HepG2 (cell line): ENCODE results near the gene KLHL13. TPM values are rescaled to one million over a fixed set of nuclear protein-coding genes. Genes with fewer than 3 reads are reported as not detected.

Experiments used
- ATAC-seq: fragments of 200-7000 bp; cut with Tn5 transposase; 3 replicates; pipeline ENCODE4 v1.9.1; 2020; ENCODE audit warnings: mild to moderate bottlenecking, moderate library complexity
- BruUV-seq: library from RNA; stranded (reverse); fragments of 400-500 nt; replicated peaks from 2 replicates; lab custom pipeline; 2021; lab: Mats Ljungman, UMichigan
- CTCF ChIA-PET: fragments of 300-600 bp; formaldehyde crosslinking; extraction: SDS; loops from one replicate; lab custom pipeline; 2021; ENCODE audit warnings: low total read pairs, inconsistent platforms, low intra/inter-chr PET ratio; lab: Yijun Ruan, JAX
- POLR2A ChIA-PET: fragments of 350-600 bp; sonication (Branson Sonifier 250); formaldehyde crosslinking; loops from one replicate; lab custom pipeline; 2020; ENCODE audit warnings: antibody characterized with exemption, inconsistent platforms; lab: Yijun Ruan, JAX
- DNase-seq: peaks from one replicate; pipeline ENCODE4 v3.0.0-alpha.2; 2015; ENCODE audit warnings: low spot score
- FAIRE-seq: peaks from 3 replicates; lab custom pipeline; 2011; peaks lifted over from hg19 to GRCh38; lab: Jason Lieb, UNC
- H2AFZ ChIP-seq: one replicate; pipeline ENCODE4 v1.6.1; 2011; ENCODE audit warnings: low read length, inconsistent platforms
- H3K27ac ChIP-seq: fragments of 300-600 bp; 3 replicates; pipeline ENCODE4 v1.8.0; 2011; ENCODE audit warnings: mixed run types, mild to moderate bottlenecking, mixed read lengths, low read length, inconsistent platforms; ENCODE audit not compliant: insufficient read depth; ENCODE audit errors: extremely low read length
- H3K27me3 ChIP-seq, 2 experiments: fragments of 200-600 bp in 1 of 2; 2 replicates in 1 of 2; 3 replicates in 1 of 2; pipeline versions ENCODE4 v1.6.0 to v1.8.0; 2011; ENCODE audit warnings: low read length in 2 of 2, mild to moderate bottlenecking in 2 of 2, moderate library complexity in 2 of 2, inconsistent platforms in 1 of 2; ENCODE audit not compliant: insufficient read depth in 2 of 2, control insufficient read depth in 1 of 2
- H3K36me3 ChIP-seq, 2 experiments: fragments of 200-600 bp in 1 of 2; replicated peaks in 1 of 2; 2 replicates in 1 of 2; 3 replicates in 1 of 2; pipeline versions ENCODE4 v1.5.1 to v1.8.0; 2011; ENCODE audit warnings: low read length in 2 of 2, inconsistent platforms in 1 of 2; ENCODE audit not compliant: insufficient read depth in 2 of 2, control insufficient read depth in 1 of 2
- H3K4me1 ChIP-seq: 2 replicates; pipeline ENCODE4 v1.5.1; 2012; ENCODE audit warnings: low read length, inconsistent platforms; ENCODE audit not compliant: insufficient read depth
- H3K4me2 ChIP-seq: 2 replicates; pipeline ENCODE4 v1.6.0; 2011; ENCODE audit warnings: low read depth, low read length, inconsistent platforms
- H3K4me3 ChIP-seq, 3 experiments: fragments of 200-600 bp in 1 of 3; sonication (generic), shearing (Covaris generic) in 1 of 3; replicated peaks in 1 of 3; 2 replicates each; pipeline ENCODE4 v1.5.1; 2011 to 2016; ENCODE audit warnings: low read length in 3 of 3, inconsistent platforms in 2 of 3, low read depth in 2 of 3, mild to moderate bottlenecking in 2 of 3, control low read depth in 1 of 3, mixed read lengths in 1 of 3; ENCODE audit not compliant: insufficient read depth in 1 of 3
- H3K79me2 ChIP-seq: one replicate; pipeline ENCODE4 v1.6.1; 2011; ENCODE audit warnings: low read length, inconsistent platforms; ENCODE audit not compliant: insufficient read depth
- H3K9ac ChIP-seq: 2 replicates; pipeline ENCODE4 v1.6.0; 2011; ENCODE audit warnings: mild to moderate bottlenecking, low read depth, low read length, inconsistent platforms; ENCODE audit not compliant: insufficient read depth
- H3K9me3 ChIP-seq: 2 replicates; pipeline ENCODE4 v1.5.1; 2012; ENCODE audit warnings: mild to moderate bottlenecking, low read length
- H4K20me1 ChIP-seq: 2 replicates; pipeline ENCODE4 v1.6.0; 2011; ENCODE audit warnings: inconsistent platforms, mild to moderate bottlenecking, low read length, moderate library complexity; ENCODE audit not compliant: insufficient read depth
- ARID2 ChIP-seq: sonication (generic); formaldehyde crosslinking; IDR thresholded peaks from 2 replicates; pipeline ENCODE4 v1.8.1; 2022; ENCODE audit warnings: mild to moderate bottlenecking, missing genetic modification reagents, borderline replicate concordance
- HNRNPUL1 ChIP-seq: fragments of 200-400 bp; formaldehyde crosslinking; IDR thresholded peaks from 2 replicates; pipeline ENCODE4 v1.6.1; 2017; ENCODE audit warnings: low read depth, mild to moderate bottlenecking, low read length, moderate library complexity
- KDM1A ChIP-seq: IDR thresholded peaks from 2 replicates; pipeline ENCODE4 v1.6.1; 2016; ENCODE audit warnings: missing compliant biosample characterization
- MBD4 ChIP-seq: IDR thresholded peaks from 2 replicates; pipeline ENCODE4 v1.6.1; 2012; ENCODE audit warnings: low read length, inconsistent platforms, borderline replicate concordance
- MTF2 ChIP-seq: sonication (generic); formaldehyde crosslinking; IDR thresholded peaks from 2 replicates; pipeline ENCODE4 v1.5.0; 2020; ENCODE audit warnings: missing genetic modification reagents, borderline replicate concordance
- SAFB2 ChIP-seq: sonication (generic); formaldehyde crosslinking; IDR thresholded peaks from 2 replicates; pipeline ENCODE4 v1.5.1; 2020; ENCODE audit warnings: missing genetic modification reagents, low read depth, mild to moderate bottlenecking, borderline replicate concordance
- ZNF7 ChIP-seq: IDR thresholded peaks from 2 replicates; pipeline ENCODE4 v1.6.1; 2016; ENCODE audit warnings: missing biosample characterization, missing genetic modification reagents
- ZNF878 ChIP-seq: sonication (generic); formaldehyde crosslinking; IDR thresholded peaks from 2 replicates; pipeline ENCODE4 v1.8.1; 2023; ENCODE audit warnings: mild to moderate bottlenecking, missing genetic modification reagents, moderate library complexity
- WGBS: methylation state at CpG from one replicate; pipeline ENCODE4 v1.1.6; 2017; ENCODE audit warnings: low lambda C conversion rate; 5-methylcytosine and 5-hydroxymethylcytosine counted together
- in situ Hi-C: cut with HindIII; loops from 2 replicates; pipeline ENCODE4 v1.10.0; 2017; ENCODE audit warnings: low pct_unique_long_range_greater_than_20kb; ENCODE audit not compliant: extremely low pct_ligation_motif_present
- intact Hi-C: fragments of 100-400 bp; cut with micrococcal nuclease; formaldehyde crosslinking; loops from one replicate; pipeline ENCODE4 v1.10.0; 2022; ENCODE audit not compliant: unreplicated experiment
- polyA plus RNA-seq, 8 experiments: library from polyadenylated mRNA; depleted of rRNA in 3 of 8; stranded (reverse) in 7 of 8; unstranded in 1 of 8; fragments of >200 nt; fragmentation: Illumina TruSeq in 4 of 8; extraction: Trizol in 4 of 8; gene quantifications; 2 replicates each; pipeline versions ENCODE4 v1.2.1 to v1.2.3, GENCODE V29; 2011 to 2016; ENCODE audit warnings: low read depth in 4 of 8, missing spikeins in 1 of 8, mixed read lengths in 1 of 8; ENCODE audit not compliant: insufficient read depth in 1 of 8
- total RNA-seq, 5 experiments: library from RNA; depleted of rRNA; stranded (reverse); fragments of >200 nt; fragmentation: Illumina TruSeq; extraction: Trizol; gene quantifications; 2 replicates each; pipeline ENCODE4 v1.2.3, GENCODE V29; 2016; ENCODE audit warnings: low read depth in 1 of 5
- TF ChIP-seq, protein P1 (sequence below): IDR thresholded peaks from 2 replicates; pipeline ENCODE4 v1.6.1; 2012; ENCODE audit warnings: low read length, improper control_type of control experiment
- TF ChIP-seq, protein P2 (sequence below): sonication (generic); formaldehyde crosslinking; IDR thresholded peaks from 2 replicates; pipeline ENCODE4 v1.5.1; 2020; ENCODE audit warnings: missing genetic modification reagents, mild to moderate bottlenecking, borderline replicate concordance

KLHL13 gene
- total and polyA plus RNA-seq, 2 of the 13 experiments (the other 11 are each of a cell fraction or from before 2014, with no cell fraction given) = 0.28 to 1.6 TPM

- H3K4me2 ChIP-seq = no peak overlapping the region
These were observed 49.6 kb downstream of the KLHL13 start for GRCh38 chrX:118066867-118067515.

GRCh38 chrX:118062817-118063615, 53.6 kb downstream of the KLHL13 start:
- DNase-seq (no peak), FAIRE-seq (no peak), ATAC-seq (no peak)
- intact Hi-C loops (no loop called here), in situ Hi-C loops (no loop called here)
- Histone ChIP-seq H3K4me2 (no peak overlapping the region), H2AFZ (no peak overlapping the region), H3K4me1 (no peaks in the 10 kb centered on the region), H3K27ac (no peak overlapping the region), H4K20me1 (no peaks in the 10 kb centered on the region), H3K9me3 (no peaks in the 10 kb centered on the region), H3K79me2 (no peaks in the 10 kb centered on the region), H3K4me3 (no peak overlapping the region), H3K36me3 (no peaks in the 10 kb centered on the region), H3K27me3 (no peaks in the 10 kb centered on the region), H3K9ac (no peak overlapping the region)
- 0% methylated on average over 3 of the region's 3 CpGs for WGBS
- POLR2A ChIA-PET = no interaction called here
- CTCF ChIA-PET = no interaction called here
- BruUV-seq = no TSS peak
- TF ChIP-seq, protein P1, sequence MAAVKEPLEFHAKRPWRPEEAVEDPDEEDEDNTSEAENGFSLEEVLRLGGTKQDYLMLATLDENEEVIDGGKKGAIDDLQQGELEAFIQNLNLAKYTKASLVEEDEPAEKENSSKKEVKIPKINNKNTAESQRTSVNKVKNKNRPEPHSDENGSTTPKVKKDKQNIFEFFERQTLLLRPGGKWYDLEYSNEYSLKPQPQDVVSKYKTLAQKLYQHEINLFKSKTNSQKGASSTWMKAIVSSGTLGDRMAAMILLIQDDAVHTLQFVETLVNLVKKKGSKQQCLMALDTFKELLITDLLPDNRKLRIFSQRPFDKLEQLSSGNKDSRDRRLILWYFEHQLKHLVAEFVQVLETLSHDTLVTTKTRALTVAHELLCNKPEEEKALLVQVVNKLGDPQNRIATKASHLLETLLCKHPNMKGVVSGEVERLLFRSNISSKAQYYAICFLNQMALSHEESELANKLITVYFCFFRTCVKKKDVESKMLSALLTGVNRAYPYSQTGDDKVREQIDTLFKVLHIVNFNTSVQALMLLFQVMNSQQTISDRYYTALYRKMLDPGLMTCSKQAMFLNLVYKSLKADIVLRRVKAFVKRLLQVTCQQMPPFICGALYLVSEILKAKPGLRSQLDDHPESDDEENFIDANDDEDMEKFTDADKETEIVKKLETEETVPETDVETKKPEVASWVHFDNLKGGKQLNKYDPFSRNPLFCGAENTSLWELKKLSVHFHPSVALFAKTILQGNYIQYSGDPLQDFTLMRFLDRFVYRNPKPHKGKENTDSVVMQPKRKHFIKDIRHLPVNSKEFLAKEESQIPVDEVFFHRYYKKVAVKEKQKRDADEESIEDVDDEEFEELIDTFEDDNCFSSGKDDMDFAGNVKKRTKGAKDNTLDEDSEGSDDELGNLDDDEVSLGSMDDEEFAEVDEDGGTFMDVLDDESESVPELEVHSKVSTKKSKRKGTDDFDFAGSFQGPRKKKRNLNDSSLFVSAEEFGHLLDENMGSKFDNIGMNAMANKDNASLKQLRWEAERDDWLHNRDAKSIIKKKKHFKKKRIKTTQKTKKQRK = no peak
- TF ChIP-seq ARID2 (no peak), MTF2 (no peak), ZNF878 (CRISPR knock-in tag) (no peak), HNRNPUL1 (no peak), ZNF7 (CRISPR knock-in tag) (no peak), KDM1A (CRISPR knock-in tag) (no peak), SAFB2 (CRISPR knock-in tag) (no peak), MBD4 (no peak)

More at GRCh38 chrX:118066867-118067515, 49.6 kb downstream of the KLHL13 start:
- TF ChIP-seq, protein P2, sequence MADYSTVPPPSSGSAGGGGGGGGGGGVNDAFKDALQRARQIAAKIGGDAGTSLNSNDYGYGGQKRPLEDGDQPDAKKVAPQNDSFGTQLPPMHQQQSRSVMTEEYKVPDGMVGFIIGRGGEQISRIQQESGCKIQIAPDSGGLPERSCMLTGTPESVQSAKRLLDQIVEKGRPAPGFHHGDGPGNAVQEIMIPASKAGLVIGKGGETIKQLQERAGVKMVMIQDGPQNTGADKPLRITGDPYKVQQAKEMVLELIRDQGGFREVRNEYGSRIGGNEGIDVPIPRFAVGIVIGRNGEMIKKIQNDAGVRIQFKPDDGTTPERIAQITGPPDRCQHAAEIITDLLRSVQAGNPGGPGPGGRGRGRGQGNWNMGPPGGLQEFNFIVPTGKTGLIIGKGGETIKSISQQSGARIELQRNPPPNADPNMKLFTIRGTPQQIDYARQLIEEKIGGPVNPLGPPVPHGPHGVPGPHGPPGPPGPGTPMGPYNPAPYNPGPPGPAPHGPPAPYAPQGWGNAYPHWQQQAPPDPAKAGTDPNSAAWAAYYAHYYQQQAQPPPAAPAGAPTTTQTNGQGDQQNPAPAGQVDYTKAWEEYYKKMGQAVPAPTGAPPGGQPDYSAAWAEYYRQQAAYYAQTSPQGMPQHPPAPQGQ (CRISPR knock-in tag) = no peak
- Histone ChIP-seq H3K9ac (no peak overlapping the region), H3K9me3 (no peaks in the 10 kb centered on the region), H3K36me3 (no peaks in the 10 kb centered on the region), H3K27me3 (no peaks in the 10 kb centered on the region), H4K20me1 (no peaks in the 10 kb centered on the region), H3K79me2 (no peaks in the 10 kb centered on the region), H3K4me1 (no peaks in the 10 kb centered on the region), H3K4me3 (no peak overlapping the region), H3K27ac (no peak overlapping the region), H2AFZ (no peak overlapping the region)
- in situ Hi-C loops (no loop called here), intact Hi-C loops (no loop called here)
- ChIA-PET POLR2A (no interaction called here), CTCF (no interaction called here)
- FAIRE-seq (no peak), ATAC-seq (no peak), DNase-seq (no peak)
- no TSS peak for BruUV-seq
- 7% methylated on average over 2 of the region's 2 CpGs for WGBS
